Omental fat pad (tissue), 4 donors: ENCODE data around the gene RGS18. TPM values are rescaled to one million over a fixed set of nuclear protein-coding genes. Genes with fewer than 3 reads are reported as not detected.

Experiments used
- ATAC-seq: fragments of 150-250 bp; one replicate; pipeline ENCODE4 v1.9.1; 2016; ENCODE audit warnings: mild to moderate bottlenecking, moderate library complexity; ENCODE audit not compliant: low FRiP score
- DNase-seq: peaks from one replicate; pipeline ENCODE4 v3.0.0-alpha.2; 2019; ENCODE audit warnings: low spot score
- CTCF ChIP-seq, 3 donors: fragments of 450-650 bp; IDR thresholded peaks; one replicate each; pipeline ENCODE4 v1.5.1; 2016 to 2017; ENCODE audit warnings: antibody characterized with exemption in 3 of 3, mild to moderate bottlenecking in 3 of 3, moderate library complexity in 2 of 3
- total RNA-seq, 4 donors: library from RNA; depleted of rRNA; stranded (reverse); fragments of >200 nt; gene quantifications; one replicate each; pipeline ENCODE4 v1.1.0, GENCODE V29; 2016

Gene RGS18
- total RNA-seq, 4 donors from 2014 or later: 2.8 to 18.4 (median 4.0) TPM

GRCh38 chr1:192171123-192171522 lies 12.9 kb downstream of the RGS18 start:
- no peak for DNase-seq

GRCh38 chr1:192175971-192176370 lies 17.7 kb downstream of the RGS18 start:
- no peak for TF ChIP-seq CTCF (IDR thresholded peaks at IDR 0.05)
- DNase-seq (no peak), ATAC-seq (no peak)

More at GRCh38 chr1:192171123-192171522, 12.9 kb downstream of the RGS18 start:
- ATAC-seq: no peak
- no peak for TF ChIP-seq CTCF (IDR thresholded peaks at IDR 0.05)

- no peak for DNase-seq
- ATAC-seq: no peak
- TF ChIP-seq CTCF (IDR thresholded peaks at IDR 0.05): no peak
Observed at GRCh38 chr1:192183788-192184187, 25.5 kb downstream of the RGS18 start.

- ATAC-seq (no peak), DNase-seq (no peak)
- no peak for TF ChIP-seq CTCF (IDR thresholded peaks at IDR 0.05)
Observed at GRCh38 chr1:192186197-192186596, 27.9 kb downstream of the RGS18 start.

- no peak for TF ChIP-seq CTCF (IDR thresholded peaks at IDR 0.05)
- ATAC-seq: no peak
- no peak for DNase-seq
Observed at GRCh38 chr1:192190066-192190465, 31.8 kb downstream of the RGS18 start.

- ATAC-seq: no peak
- no peak for DNase-seq
- no peak for TF ChIP-seq CTCF (IDR thresholded peaks at IDR 0.05)
Observed at GRCh38 chr1:192201303-192201702, 43.0 kb downstream of the RGS18 start.

GRCh38 chr1:192224396-192224795 lies 66.1 kb downstream of the RGS18 start:
- DNase-seq (no peak), ATAC-seq (no peak)
- TF ChIP-seq CTCF (IDR thresholded peaks at IDR 0.05): no peak
